HepG2 (cell line): ENCODE results near the gene ZNF444. TPM values are rescaled to one million over a fixed set of nuclear protein-coding genes. Genes with fewer than 3 reads are reported as not detected.
A peak's percentile ranks its signal among the peaks of the same experiment; 100 is the strongest.

Experiments
- ATF5 ChIP-seq: sonication (generic); formaldehyde crosslinking; IDR thresholded peaks from 2 replicates; pipeline ENCODE4 v1.4.0; 2020; ENCODE audit warnings: mild to moderate bottlenecking, low read depth, missing genetic modification reagents
- ATM ChIP-seq: fragments of 450-650 bp; IDR thresholded peaks from 2 replicates; pipeline ENCODE4 v1.7.1; 2017; ENCODE audit warnings: mild to moderate bottlenecking, borderline replicate concordance
- FOXO1 ChIP-seq: sonication (generic); formaldehyde crosslinking; IDR thresholded peaks from 2 replicates; pipeline ENCODE4 v1.4.0; 2020; ENCODE audit warnings: missing genetic modification reagents
- JARID2 ChIP-seq: sonication (generic); formaldehyde crosslinking; IDR thresholded peaks from 2 replicates; pipeline ENCODE4 v1.8.1; 2023; ENCODE audit warnings: missing genetic modification reagents, inconsistent platforms; ENCODE audit not compliant: insufficient replicate concordance
- KDM1A ChIP-seq: IDR thresholded peaks from 2 replicates; pipeline ENCODE4 v1.6.1; 2016; ENCODE audit warnings: missing compliant biosample characterization
- MTA1 ChIP-seq: sonication (generic); formaldehyde crosslinking; IDR thresholded peaks from 2 replicates; pipeline ENCODE4 v1.4.0; 2020; ENCODE audit warnings: missing genetic modification reagents, mild to moderate bottlenecking, borderline replicate concordance
- MTERF4 ChIP-seq: sonication (generic); formaldehyde crosslinking; IDR thresholded peaks from 2 replicates; pipeline ENCODE4 v1.8.0; 2023; ENCODE audit warnings: mild to moderate bottlenecking, missing genetic modification reagents
- NFKB2 ChIP-seq: sonication (generic); formaldehyde crosslinking; IDR thresholded peaks from 2 replicates; pipeline ENCODE4 v1.4.0; 2020; ENCODE audit warnings: missing genetic modification reagents, borderline replicate concordance
- PHB2 ChIP-seq: fragments of 450-650 bp; IDR thresholded peaks from 2 replicates; pipeline ENCODE4 v1.6.1; 2018; ENCODE audit not compliant: partially characterized antibody
- POLR2G ChIP-seq: fragments of 200-400 bp; formaldehyde crosslinking; IDR thresholded peaks from 2 replicates; pipeline ENCODE4 v1.6.1; 2018; ENCODE audit warnings: mild to moderate bottlenecking, low read depth, low read length, moderate library complexity
- RBAK ChIP-seq: sonication (generic); formaldehyde crosslinking; IDR thresholded peaks from 2 replicates; pipeline ENCODE4 v1.5.1; 2020; ENCODE audit warnings: mild to moderate bottlenecking, missing genetic modification reagents
- SMARCC2 ChIP-seq: fragments of 450-650 bp; IDR thresholded peaks from 2 replicates; pipeline ENCODE4 v1.6.1; 2017; ENCODE audit warnings: antibody characterized with exemption, mild to moderate bottlenecking
- TBX2 ChIP-seq: sonication (generic); formaldehyde crosslinking; IDR thresholded peaks from 2 replicates; pipeline ENCODE4 v1.5.0; 2020; ENCODE audit warnings: missing genetic modification reagents, mild to moderate bottlenecking, borderline replicate concordance
- TCF7L2 ChIP-seq: IDR thresholded peaks from 2 replicates; pipeline ENCODE4 v1.6.1; 2011; ENCODE audit warnings: mild to moderate bottlenecking, low read depth, low read length, moderate library complexity
- TMF1 ChIP-seq: sonication (generic); formaldehyde crosslinking; IDR thresholded peaks from 2 replicates; pipeline ENCODE4 v1.8.1; 2022; ENCODE audit warnings: low read depth, missing genetic modification reagents
- TOPORS ChIP-seq: sonication (generic); formaldehyde crosslinking; IDR thresholded peaks from 2 replicates; pipeline ENCODE4 v1.8.0; 2023; ENCODE audit warnings: mild to moderate bottlenecking, missing genetic modification reagents
- ZC3H4 ChIP-seq: sonication (generic); formaldehyde crosslinking; IDR thresholded peaks from 2 replicates; pipeline ENCODE4 v1.4.0; 2020; ENCODE audit warnings: missing genetic modification reagents, borderline replicate concordance
- ZNF10 ChIP-seq: sonication (generic); formaldehyde crosslinking; IDR thresholded peaks from 2 replicates; pipeline ENCODE4 v1.4.0; 2020; ENCODE audit warnings: mild to moderate bottlenecking, low read depth, missing genetic modification reagents, borderline replicate concordance
- ZNF24 ChIP-seq: fragments of 450-650 bp; IDR thresholded peaks from 2 replicates; pipeline ENCODE4 v1.6.1; 2017; ENCODE audit warnings: antibody characterized with exemption, mild to moderate bottlenecking
- ZNF333 ChIP-seq: sonication (generic); formaldehyde crosslinking; IDR thresholded peaks from 2 replicates; pipeline ENCODE4 v1.4.0; 2020; ENCODE audit warnings: mild to moderate bottlenecking, missing genetic modification reagents, borderline replicate concordance
- ZNF558 ChIP-seq: sonication (generic); formaldehyde crosslinking; IDR thresholded peaks from 2 replicates; pipeline ENCODE4 v1.9.0; 2022; ENCODE audit warnings: mild to moderate bottlenecking, missing genetic modification reagents, borderline replicate concordance
- ZNF563 ChIP-seq: sonication (generic); formaldehyde crosslinking; IDR thresholded peaks from 2 replicates; pipeline ENCODE4 v1.8.0; 2022; ENCODE audit warnings: mild to moderate bottlenecking, moderate library complexity, missing genetic modification reagents
- ZNF75D ChIP-seq: sonication (generic); formaldehyde crosslinking; IDR thresholded peaks from 2 replicates; pipeline ENCODE4 v1.8.1; 2023; ENCODE audit warnings: missing genetic modification reagents, mild to moderate bottlenecking, borderline replicate concordance
- ZNF883 ChIP-seq: sonication (generic); formaldehyde crosslinking; IDR thresholded peaks from 2 replicates; pipeline ENCODE4 v1.5.1; 2020; ENCODE audit warnings: mild to moderate bottlenecking, missing genetic modification reagents; ENCODE audit errors: not compliant biosample characterization
- ZSCAN12 ChIP-seq: sonication (generic); formaldehyde crosslinking; IDR thresholded peaks from 2 replicates; pipeline ENCODE4 v1.9.0; 2021; ENCODE audit warnings: mild to moderate bottlenecking, missing genetic modification reagents
- ZSCAN31 ChIP-seq: sonication (generic); formaldehyde crosslinking; IDR thresholded peaks from 2 replicates; pipeline ENCODE4 v1.5.0; 2020; ENCODE audit warnings: low read depth, mild to moderate bottlenecking, missing genetic modification reagents
- polyA plus RNA-seq, 8 experiments: library from polyadenylated mRNA; depleted of rRNA in 3 of 8; stranded (reverse) in 7 of 8; unstranded in 1 of 8; fragments of >200 nt; fragmentation: Illumina TruSeq in 4 of 8; extraction: Trizol in 4 of 8; gene quantifications; 2 replicates each; pipeline versions ENCODE4 v1.2.1 to v1.2.3, GENCODE V29; 2011 to 2016; ENCODE audit warnings: low read depth in 4 of 8, missing spikeins in 1 of 8, mixed read lengths in 1 of 8; ENCODE audit not compliant: insufficient read depth in 1 of 8
- total RNA-seq, 5 experiments: library from RNA; depleted of rRNA; stranded (reverse); fragments of >200 nt; fragmentation: Illumina TruSeq; extraction: Trizol; gene quantifications; 2 replicates each; pipeline ENCODE4 v1.2.3, GENCODE V29; 2016; ENCODE audit warnings: low read depth in 1 of 5
- TF ChIP-seq, protein P1 (sequence below): sonication (generic); formaldehyde crosslinking; IDR thresholded peaks from 2 replicates; pipeline ENCODE4 v1.9.0; 2021; ENCODE audit warnings: missing genetic modification reagents, borderline replicate concordance
- TF ChIP-seq, protein P2 (sequence below): sonication (generic); formaldehyde crosslinking; IDR thresholded peaks from 2 replicates; pipeline ENCODE4 v1.4.0; 2020; ENCODE audit warnings: mild to moderate bottlenecking, missing genetic modification reagents

Gene ZNF444
- total and polyA plus RNA-seq, 2 of the 13 experiments (the other 11 are each of a cell fraction or from before 2014, with no cell fraction given), result 27.4 to 30.3 TPM

DNA sequence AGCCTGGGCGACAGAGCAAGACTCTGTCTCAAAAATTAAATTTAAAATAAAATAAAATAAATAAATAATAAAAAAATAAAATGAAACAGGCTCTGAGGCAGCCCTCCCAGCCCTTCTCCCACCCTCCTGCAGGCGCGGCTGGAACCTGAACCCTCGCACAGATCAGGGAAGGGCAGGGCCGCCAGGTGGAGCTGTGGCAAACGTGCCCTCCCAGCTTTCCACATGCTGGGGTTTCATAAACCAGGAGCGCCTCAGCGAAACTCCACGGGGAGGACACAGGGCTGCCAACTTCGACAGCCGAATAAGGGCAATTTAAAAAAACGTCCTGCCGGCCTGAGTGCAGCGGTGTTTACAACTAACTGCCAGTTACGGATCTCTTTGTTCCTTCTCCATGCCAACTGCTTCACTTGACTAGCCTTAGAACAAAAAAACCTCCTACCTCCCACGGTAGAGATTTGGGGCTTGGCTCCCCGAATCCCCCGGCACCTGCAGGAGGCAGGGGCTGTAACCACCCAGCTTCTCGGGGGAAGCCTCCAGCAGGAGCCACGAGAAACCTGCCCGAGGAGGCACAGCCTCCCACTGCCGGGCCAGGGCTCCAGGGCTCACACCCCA lies 35.9 kb upstream of the ZNF444 start (continued):
- TF ChIP-seq ZC3H4 (no peak), ZNF10 (CRISPR knock-in tag) (no peak), MTERF4 (CRISPR knock-in tag) (no peak), ZSCAN31 (no peak), SMARCC2 (no peak), TOPORS (CRISPR knock-in tag) (no peak), ZNF333 (CRISPR knock-in tag) (no peak), ATM (no peak), KDM1A (CRISPR knock-in tag) (no peak), FOXO1 (CRISPR knock-in tag) (no peak), ZNF883 (CRISPR knock-in tag) (no peak), POLR2G (no peak), ZNF558 (CRISPR knock-in tag) (no peak), TCF7L2 (no peak), ATF5 (CRISPR knock-in tag) (no peak), TBX2 (CRISPR knock-in tag) (no peak), RBAK (CRISPR knock-in tag) (no peak), NFKB2 (CRISPR knock-in tag) (peak; percentile 19; the same call in 1 of the 2 replicates), ZNF24 (no peak), ZNF563 (CRISPR knock-in tag) (no peak), ZNF75D (no peak), TMF1 (CRISPR knock-in tag) (0 out of 2 replicates have a peak, but pooled peaks have one; percentile 34), PHB2 (no peak), ZSCAN12 (CRISPR knock-in tag) (no peak), MTA1 (CRISPR knock-in tag) (no peak), JARID2 (CRISPR knock-in tag) (no peak)
- TF ChIP-seq, protein P1, sequence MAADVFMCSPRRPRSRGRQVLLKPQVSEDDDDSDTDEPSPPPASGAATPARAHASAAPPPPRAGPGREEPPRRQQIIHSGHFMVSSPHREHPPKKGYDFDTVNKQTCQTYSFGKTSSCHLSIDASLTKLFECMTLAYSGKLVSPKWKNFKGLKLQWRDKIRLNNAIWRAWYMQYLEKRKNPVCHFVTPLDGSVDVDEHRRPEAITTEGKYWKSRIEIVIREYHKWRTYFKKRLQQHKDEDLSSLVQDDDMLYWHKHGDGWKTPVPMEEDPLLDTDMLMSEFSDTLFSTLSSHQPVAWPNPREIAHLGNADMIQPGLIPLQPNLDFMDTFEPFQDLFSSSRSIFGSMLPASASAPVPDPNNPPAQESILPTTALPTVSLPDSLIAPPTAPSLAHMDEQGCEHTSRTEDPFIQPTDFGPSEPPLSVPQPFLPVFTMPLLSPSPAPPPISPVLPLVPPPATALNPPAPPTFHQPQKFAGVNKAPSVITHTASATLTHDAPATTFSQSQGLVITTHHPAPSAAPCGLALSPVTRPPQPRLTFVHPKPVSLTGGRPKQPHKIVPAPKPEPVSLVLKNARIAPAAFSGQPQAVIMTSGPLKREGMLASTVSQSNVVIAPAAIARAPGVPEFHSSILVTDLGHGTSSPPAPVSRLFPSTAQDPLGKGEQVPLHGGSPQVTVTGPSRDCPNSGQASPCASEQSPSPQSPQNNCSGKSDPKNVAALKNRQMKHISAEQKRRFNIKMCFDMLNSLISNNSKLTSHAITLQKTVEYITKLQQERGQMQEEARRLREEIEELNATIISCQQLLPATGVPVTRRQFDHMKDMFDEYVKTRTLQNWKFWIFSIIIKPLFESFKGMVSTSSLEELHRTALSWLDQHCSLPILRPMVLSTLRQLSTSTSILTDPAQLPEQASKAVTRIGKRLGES (CRISPR knock-in tag), result no peak
- TF ChIP-seq, protein P2, sequence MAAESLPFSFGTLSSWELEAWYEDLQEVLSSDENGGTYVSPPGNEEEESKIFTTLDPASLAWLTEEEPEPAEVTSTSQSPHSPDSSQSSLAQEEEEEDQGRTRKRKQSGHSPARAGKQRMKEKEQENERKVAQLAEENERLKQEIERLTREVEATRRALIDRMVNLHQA, result no peak
